Activated CD4-positive, alpha-beta memory T cell treated with anti-CD3 and anti-CD28 coated beads, Interleukin-2, amount 10 ng/mL, durations not matched to agents 7 days and 5 days (primary cell): ENCODE measurements around the gene RNF44. TPM values are rescaled to one million over a fixed set of nuclear protein-coding genes. Genes with fewer than 3 reads are reported as not detected.
A peak's percentile ranks its signal among the peaks of the same experiment; 100 is the strongest.

ENCODE experiments used
- CTCF ChIA-PET: fragments of 350-600 bp; sonication (Branson Sonifier 250); formaldehyde crosslinking; loops from one replicate; lab custom pipeline; 2021; ENCODE audit warnings: antibody characterized with exemption, inconsistent platforms; lab: Charles Lee
- POLR2A ChIA-PET: fragments of 350-600 bp; sonication (Branson Sonifier 250); formaldehyde crosslinking; loops from one replicate; lab custom pipeline; 2021; ENCODE audit warnings: antibody characterized with exemption; lab: Charles Lee
- DNase-seq: peaks from one replicate; pipeline ENCODE4 v3.0.0-alpha.2; 2020
- H3K27ac Mint-ChIP-seq: one replicate; pipeline ENCODE4 v1.8.0; 2021; ENCODE audit warnings: mild to moderate bottlenecking, mixed read lengths
- H3K27me3 Mint-ChIP-seq: one replicate; pipeline ENCODE4 v1.8.0; 2021; ENCODE audit warnings: mixed read lengths
- H3K36me3 Mint-ChIP-seq: one replicate; pipeline ENCODE4 v1.8.0; 2021; ENCODE audit warnings: low read depth, mixed read lengths
- H3K4me1 Mint-ChIP-seq: one replicate; pipeline ENCODE4 v1.8.0; 2021; ENCODE audit warnings: mixed read lengths
- H3K4me3 Mint-ChIP-seq: one replicate; pipeline ENCODE4 v1.8.0; 2021; ENCODE audit warnings: mild to moderate bottlenecking, mixed read lengths
- H3K9me3 Mint-ChIP-seq: one replicate; pipeline ENCODE4 v1.8.0; 2021; ENCODE audit warnings: mixed read lengths
- total RNA-seq, 2 experiments: library from RNA; stranded (reverse); gene quantifications; one replicate each; pipeline ENCODE4 v1.2.3, GENCODE V29; 2021

Gene RNF44
- total RNA-seq, 2 experiments from 2014 or later: 142 to 143 TPM

- no peaks in the 10 kb centered on the region for H3K27me3 Mint-ChIP-seq
- CTCF ChIA-PET: interaction anchor here (0.8 to 1.8 kb wide), 4 partner anchors 15 to 66 kb away, joined by 3 to 4 read pairs (median 4); partner anchors contain the start of gene FAF2
- H3K27ac Mint-ChIP-seq: peak overlapping the region; percentile 63
- H3K9me3 Mint-ChIP-seq: no peaks in the 10 kb centered on the region
- H3K36me3 Mint-ChIP-seq: peaks cover 43% of the 10 kb centered on the region
- H3K4me3 Mint-ChIP-seq: no peak overlapping the region
- POLR2A ChIA-PET: interaction anchor here (0.6 to 3.3 kb wide), 6 partner anchors 9 to 72 kb away, joined by 3 to 12 read pairs (median 4); partner anchors contain the start of gene RNF44
- peaks cover 40% of the 10 kb centered on the region for H3K4me1 Mint-ChIP-seq
- DNase-seq: no peak
These were observed 55.5 kb downstream of the RNF44 start for GRCh38 chr5:176481711-176482110.

Other genes with a start within 250 kb of the RNF44 start
- 10 to 100 TPM; 50.5 to 54.5 TPM for gene KIAA1191, start 175.6 kb downstream of the RNF44 start, total RNA-seq
- gene ARL10, start 171.9 kb downstream of the RNF44 start, total RNA-seq: 1 to 10 TPM; 6.5 TPM
- gene NOP16, start 148.8 kb downstream of the RNF44 start, total RNA-seq: 10 to 100 TPM; 24.2 to 24.7 TPM
- 100 to 1,000 TPM; 142 to 147 TPM for gene HIGD2A, start 148.7 kb downstream of the RNF44 start, total RNA-seq
- gene CLTB, start 120.9 kb downstream of the RNF44 start, total RNA-seq: 10 to 100 TPM; 56.2 to 57.2 TPM
- 10 to 100 TPM; 36.2 to 38.7 TPM for gene FAF2, start 89.0 kb downstream of the RNF44 start, total RNA-seq
- gene CDHR2, start 11.9 kb upstream of the RNF44 start, total RNA-seq: 1 to 10 TPM; 1.6 to 2.3 TPM
- 1 to 10 TPM; 3.7 to 4.2 TPM for gene GPRIN1, start 72.8 kb upstream of the RNF44 start, total RNA-seq
- not detected for gene SNCB, start 93.1 kb upstream of the RNF44 start, total RNA-seq
- gene EIF4E1B, start 93.3 kb upstream of the RNF44 start, total RNA-seq: not detected
- 10 to 100 TPM; 33.3 to 33.4 TPM for gene TSPAN17, start 110.1 kb upstream of the RNF44 start, total RNA-seq